ENCODE results near the gene ST7. TPM values are rescaled to one million over a fixed set of nuclear protein-coding genes. Genes with fewer than 3 reads are reported as not detected.

ST7 gene
- total and polyA plus RNA-seq, 2 donors (not counting 3 experiments of a cell fraction or from before 2014, with no cell fraction given): 18.6 to 24.9 TPM

DNA sequence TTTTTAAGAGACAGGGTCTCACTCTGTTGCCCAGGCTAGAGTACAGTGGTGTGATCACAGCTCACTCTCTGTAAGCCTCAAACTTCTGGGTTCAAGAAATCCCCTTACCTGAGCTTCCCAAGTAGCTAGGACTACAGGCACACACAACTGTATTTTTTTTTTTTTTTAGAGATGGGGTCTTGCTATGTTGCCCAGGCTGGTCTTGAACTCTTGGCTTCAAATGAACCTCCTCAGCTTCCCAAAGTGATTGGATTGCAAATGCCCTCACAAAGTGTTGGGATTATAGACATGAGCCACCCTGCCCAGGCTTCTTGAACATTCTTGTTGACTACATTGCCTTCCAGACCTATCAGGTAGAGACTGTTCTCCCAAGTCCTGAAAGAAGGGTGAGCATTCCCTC is 296.9 kb downstream of the ST7 start:
- FAIRE-seq (no peak), DNase-seq (ENCODE audit: low read depth, low spot score) (no peak)
- BruUV-seq (replicated peaks): no TSS peak
- Histone ChIP-seq H3K9ac (replicated peaks; ENCODE audit: extremely low read depth, insufficient read depth, low read length) (no peak overlapping the region), H3K9me3 (replicated peaks; ENCODE audit: control insufficient read depth, insufficient read depth, low read length) (no peaks in the 10 kb centered on the region), H4K20me1 (replicated peaks; ENCODE audit: control insufficient read depth, extremely low read depth, insufficient read depth, low read length) (no peaks in the 10 kb centered on the region), H2AFZ (ENCODE audit: low read depth, low read length) (no peak overlapping the region), H3K9me1 (replicated peaks; ENCODE audit: control insufficient read depth, extremely low read depth, insufficient read depth, low read length) (no peaks in the 10 kb centered on the region), H3K27ac (ENCODE audit: insufficient read depth, low read depth, low read length) (no peak overlapping the region), H3K4me2 (ENCODE audit: insufficient read depth, low read length) (no peak overlapping the region), H3K4me3 (replicated peaks in 1 of 3; ENCODE audit: insufficient read depth in 1 of 3, low read depth in 1 of 3, low read length in 3 of 3) (no peak overlapping the region), H3K27me3 (ENCODE audit: control insufficient read depth in 2 of 2, insufficient read depth in 2 of 2, low read length in 2 of 2) (peaks cover 3 to 4% of the 10 kb centered on the region in 2 experiments), H3K79me2 (ENCODE audit: control insufficient read depth, insufficient read depth, low read length) (no peaks in the 10 kb centered on the region), H3K4me1 (ENCODE audit: control insufficient read depth, extremely low read depth, insufficient read depth, low read length) (no peaks in the 10 kb centered on the region), H3K36me3 (ENCODE audit: control insufficient read depth in 2 of 2, extremely low read depth in 1 of 2, insufficient read depth in 2 of 2, low read length in 2 of 2) (no peaks in the 10 kb centered on the region)
- dilution Hi-C loops (cut with MboI; ENCODE audit: extremely low pct_ligation_motif_present, low sequenced_read_pairs): no loop called here
- no peak for TF ChIP-seq MYC (IDR thresholded peaks at IDR 0.05; ENCODE audit: low read depth, low read length)
- TF ChIP-seq EZH2 (IDR thresholded peaks at IDR 0.05; ENCODE audit: borderline replicate concordance, low read depth, low read length, severe bottlenecking): no peak
- TF ChIP-seq GATA2 (IDR thresholded peaks at IDR 0.05; ENCODE audit: insufficient read depth, insufficient read length, low read depth, low read length): no peak
- no peak for TF ChIP-seq JUN (IDR thresholded peaks at IDR 0.05; ENCODE audit: borderline replicate concordance, insufficient read depth, insufficient read length, low read depth)
- TF ChIP-seq POLR2A (IDR thresholded peaks at IDR 0.05; ENCODE audit: low read depth, low read length): no peak
- TF ChIP-seq, protein P1, sequence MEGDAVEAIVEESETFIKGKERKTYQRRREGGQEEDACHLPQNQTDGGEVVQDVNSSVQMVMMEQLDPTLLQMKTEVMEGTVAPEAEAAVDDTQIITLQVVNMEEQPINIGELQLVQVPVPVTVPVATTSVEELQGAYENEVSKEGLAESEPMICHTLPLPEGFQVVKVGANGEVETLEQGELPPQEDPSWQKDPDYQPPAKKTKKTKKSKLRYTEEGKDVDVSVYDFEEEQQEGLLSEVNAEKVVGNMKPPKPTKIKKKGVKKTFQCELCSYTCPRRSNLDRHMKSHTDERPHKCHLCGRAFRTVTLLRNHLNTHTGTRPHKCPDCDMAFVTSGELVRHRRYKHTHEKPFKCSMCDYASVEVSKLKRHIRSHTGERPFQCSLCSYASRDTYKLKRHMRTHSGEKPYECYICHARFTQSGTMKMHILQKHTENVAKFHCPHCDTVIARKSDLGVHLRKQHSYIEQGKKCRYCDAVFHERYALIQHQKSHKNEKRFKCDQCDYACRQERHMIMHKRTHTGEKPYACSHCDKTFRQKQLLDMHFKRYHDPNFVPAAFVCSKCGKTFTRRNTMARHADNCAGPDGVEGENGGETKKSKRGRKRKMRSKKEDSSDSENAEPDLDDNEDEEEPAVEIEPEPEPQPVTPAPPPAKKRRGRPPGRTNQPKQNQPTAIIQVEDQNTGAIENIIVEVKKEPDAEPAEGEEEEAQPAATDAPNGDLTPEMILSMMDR (IDR thresholded peaks at IDR 0.05; ENCODE audit: extremely low read depth in 1 of 2, insufficient read depth in 1 of 2, low read depth in 1 of 2, low read length in 2 of 2): no peak
- TF ChIP-seq FOS (IDR thresholded peaks at IDR 0.05; ENCODE audit: borderline replicate concordance, insufficient read depth, low read length): no peak
- TF ChIP-seq POLR2AphosphoS5 (IDR thresholded peaks at IDR 0.05; ENCODE audit: insufficient read depth, low read depth, low read length): no peak
- TF ChIP-seq, protein P2, sequence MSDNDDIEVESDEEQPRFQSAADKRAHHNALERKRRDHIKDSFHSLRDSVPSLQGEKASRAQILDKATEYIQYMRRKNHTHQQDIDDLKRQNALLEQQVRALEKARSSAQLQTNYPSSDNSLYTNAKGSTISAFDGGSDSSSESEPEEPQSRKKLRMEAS (IDR thresholded peaks at IDR 0.05; ENCODE audit: insufficient read depth, insufficient read length): no peak
- ChIA-PET CTCF (interaction anchor here (1.6 to 1.9 kb wide), 2 partner anchors 11 to 37 kb away, joined by 4 to 8 read pairs; no protein-coding TSS in a partner anchor), POLR2A (no interaction called here)
- intact Hi-C loops (cut with micrococcal nuclease): no loop called here

Measured in endothelial cell of umbilical vein (primary cell).